Femur (tissue), 1 donor: ENCODE results near the gene ST3GAL2.

Experiments
- DNase-seq: peaks from one replicate; pipeline ENCODE4 v3.0.0-alpha.2; 2017

Gene ST3GAL2

DNA sequence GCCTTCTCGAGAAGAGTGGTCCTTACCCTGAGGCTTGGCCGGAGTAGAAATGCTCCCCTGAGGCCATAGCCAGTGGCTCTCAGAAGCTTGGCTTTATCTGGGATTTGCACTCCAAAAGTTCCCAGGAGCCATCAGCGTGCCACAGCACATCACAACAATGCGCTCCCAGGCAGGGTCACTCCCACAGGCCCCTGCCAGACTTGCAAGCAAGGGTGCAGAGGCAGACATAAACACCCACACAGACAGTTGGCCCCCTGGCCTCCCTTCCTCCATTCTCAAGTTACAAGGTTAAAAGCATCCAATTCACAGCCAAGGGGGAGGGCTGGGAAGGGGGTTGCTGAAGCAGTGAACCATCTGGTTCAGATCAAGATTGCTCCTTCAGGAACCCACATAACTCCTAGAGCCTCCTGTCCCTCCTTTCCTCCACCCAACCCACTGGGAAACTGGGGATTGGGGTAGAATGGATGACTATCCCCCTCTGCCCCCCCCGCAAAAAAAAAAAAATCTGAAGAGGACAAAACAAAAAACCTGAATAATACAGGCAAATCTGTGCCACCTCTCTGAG lies 1.8 kb downstream of the ST3GAL2 start:
- DNase-seq: peak; percentile 74

DNA sequence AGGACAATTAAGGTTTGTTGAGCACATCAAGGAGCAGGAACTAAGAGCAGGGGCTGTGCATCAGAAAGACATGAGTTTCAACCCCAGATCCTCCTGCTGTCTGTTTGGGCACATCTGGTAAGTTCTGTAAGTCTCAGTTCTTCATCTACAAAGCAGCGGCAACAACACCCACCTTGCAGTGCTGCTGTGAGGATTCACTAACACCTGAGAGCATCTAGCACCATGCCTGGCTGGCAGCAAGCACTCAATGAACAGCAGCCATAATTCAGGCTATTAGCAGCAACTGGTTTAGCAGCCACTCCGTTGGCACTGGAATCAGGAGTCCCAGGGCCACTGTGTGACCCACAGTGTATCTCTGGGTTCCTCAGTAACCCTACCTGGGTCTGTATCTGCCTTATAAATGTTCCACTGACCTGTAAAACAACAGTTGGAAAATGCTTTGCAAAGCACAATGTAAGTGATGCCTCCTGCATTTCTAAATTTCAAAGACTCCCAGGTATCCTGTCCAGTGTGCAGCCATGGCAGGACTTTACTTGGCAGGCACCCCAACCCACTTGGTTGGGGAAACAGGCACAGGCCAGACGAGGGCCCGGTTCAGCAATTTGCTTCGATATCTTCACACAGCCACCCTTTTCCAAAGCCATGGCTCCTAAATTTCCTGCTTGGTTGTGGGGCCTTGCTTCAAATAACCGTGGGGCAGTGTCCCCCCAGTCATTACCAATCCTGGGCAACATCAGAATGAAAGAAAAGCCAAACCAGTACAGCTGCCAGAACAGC lies 4.2 kb downstream of the ST3GAL2 start:
- DNase-seq: no peak

DNA sequence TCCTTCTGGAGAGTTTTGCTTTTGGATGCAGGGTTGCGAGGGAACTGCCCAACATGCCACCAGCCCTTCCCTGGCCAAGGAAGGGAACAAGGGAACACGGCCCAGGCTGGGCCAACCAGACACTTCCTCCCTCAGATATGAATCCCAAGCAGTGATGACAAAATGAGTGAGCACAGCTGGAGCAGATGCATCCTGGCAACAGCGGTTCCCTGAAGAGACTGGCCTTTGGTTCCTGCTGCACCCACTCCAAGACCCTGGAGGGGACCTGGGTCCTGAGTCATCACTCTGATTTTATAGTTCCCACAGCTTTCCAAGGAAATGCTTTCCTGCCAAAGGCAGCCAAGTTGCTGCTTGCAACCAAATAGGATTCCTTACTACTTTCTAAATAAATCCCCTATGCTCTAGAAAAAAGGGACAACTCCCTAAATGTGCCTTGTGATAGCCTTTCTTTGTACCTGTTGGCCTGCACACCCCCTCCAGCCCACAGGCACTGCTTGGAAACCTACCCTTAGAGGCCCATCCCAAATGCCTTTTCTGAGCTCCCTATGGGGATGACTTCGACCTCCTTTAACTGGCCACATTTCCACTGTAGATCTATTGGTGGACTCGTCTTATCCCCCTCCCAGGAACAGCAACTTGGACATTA lies 5.3 kb downstream of the ST3GAL2 start:
- peak; percentile 72 for DNase-seq

DNA sequence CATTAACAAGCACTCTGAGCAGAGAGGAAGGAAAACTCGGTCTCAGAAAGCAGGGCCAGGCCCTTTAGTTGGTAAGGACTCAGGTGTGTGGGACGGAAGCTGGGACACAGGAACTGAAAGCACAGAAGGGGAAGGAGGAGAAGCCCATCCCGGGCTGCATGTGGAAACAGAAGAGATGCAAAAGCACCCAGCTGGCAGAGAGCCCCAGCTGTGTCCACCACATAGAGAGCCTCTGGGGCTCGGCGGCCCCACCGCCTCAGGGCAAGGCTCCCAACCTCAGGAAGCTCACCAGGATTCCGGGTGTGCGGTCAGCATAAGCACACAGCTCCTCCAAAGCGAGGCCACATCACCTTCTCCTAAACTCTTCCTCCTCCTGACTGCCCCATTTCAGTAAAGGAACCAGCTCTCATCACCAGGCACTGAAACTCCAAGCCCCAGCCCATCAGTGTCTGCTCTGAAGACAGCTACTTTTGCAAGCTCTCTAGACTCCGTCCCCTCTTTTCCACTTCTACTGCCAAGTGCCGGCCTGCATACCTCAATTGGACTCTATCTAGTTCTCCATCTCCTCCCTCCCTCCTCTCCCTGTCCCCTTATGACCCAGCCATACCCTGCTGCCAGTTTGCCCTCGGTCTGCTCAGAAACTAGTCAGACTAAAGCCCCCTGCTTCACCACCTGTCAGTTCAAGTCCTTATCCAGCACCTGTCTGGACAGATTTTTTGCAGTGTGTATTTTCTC lies 6.0 kb downstream of the ST3GAL2 start:
- no peak for DNase-seq

DNA sequence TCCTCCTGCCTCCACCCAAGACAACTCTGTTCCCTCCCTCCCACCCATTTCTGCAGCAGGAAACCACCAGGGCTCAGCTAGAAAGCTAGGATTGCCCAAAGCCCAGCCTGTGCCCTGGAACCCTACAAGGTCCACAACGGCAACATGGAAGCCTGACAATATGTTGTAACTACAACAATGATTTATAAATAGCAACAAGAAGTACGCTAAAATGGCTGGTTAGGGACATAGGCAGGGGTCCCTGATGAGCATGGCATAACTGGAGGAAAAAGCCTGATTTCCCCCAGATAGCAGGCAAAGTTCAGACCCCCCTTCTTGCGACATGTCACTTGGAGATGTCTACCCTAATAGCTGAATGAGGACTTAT lies 6.6 kb downstream of the ST3GAL2 start:
- DNase-seq: no peak

DNA sequence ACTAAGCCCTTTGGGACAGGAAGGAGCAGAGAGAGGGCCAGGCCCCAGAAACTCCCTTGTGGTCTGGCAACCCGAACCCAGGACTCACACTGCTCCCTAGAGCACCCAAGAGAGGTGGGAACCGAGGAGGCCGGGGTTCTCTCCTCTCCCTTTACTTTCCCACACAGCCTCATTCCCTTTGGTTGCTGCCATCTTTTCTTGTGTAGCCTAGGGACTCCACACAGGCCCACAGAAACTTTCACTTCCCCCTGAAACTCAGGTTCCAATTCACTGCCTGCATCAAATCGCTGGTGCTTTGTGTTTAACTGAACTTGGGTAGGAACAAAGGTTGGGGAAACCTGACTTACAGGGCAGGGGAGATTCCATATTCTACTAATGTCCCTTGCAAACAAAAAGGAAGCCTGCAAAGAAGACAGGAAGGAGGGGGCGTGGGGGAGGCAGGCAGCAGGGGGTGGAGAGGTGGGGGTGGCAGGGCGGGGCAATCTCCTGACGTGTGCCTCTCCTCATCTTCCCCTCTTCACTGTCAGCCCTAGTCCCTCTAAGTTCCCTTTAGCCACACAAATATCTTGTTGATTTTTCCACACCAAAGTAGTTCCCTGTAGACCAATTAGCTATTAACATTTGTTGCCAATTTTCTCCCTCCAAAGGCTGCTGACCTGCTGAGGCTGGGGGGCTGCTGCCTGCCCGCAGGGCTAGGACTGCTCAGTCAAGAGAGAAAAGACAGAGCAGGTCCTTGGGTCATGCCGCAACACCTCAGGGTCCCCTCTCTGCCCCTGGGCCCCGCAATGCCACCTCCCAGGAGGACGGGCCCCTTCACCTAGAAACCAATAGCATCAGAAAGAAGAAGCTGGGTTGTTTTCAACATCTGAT lies 8.0 kb downstream of the ST3GAL2 start:
- peak; percentile 60 for DNase-seq

DNA sequence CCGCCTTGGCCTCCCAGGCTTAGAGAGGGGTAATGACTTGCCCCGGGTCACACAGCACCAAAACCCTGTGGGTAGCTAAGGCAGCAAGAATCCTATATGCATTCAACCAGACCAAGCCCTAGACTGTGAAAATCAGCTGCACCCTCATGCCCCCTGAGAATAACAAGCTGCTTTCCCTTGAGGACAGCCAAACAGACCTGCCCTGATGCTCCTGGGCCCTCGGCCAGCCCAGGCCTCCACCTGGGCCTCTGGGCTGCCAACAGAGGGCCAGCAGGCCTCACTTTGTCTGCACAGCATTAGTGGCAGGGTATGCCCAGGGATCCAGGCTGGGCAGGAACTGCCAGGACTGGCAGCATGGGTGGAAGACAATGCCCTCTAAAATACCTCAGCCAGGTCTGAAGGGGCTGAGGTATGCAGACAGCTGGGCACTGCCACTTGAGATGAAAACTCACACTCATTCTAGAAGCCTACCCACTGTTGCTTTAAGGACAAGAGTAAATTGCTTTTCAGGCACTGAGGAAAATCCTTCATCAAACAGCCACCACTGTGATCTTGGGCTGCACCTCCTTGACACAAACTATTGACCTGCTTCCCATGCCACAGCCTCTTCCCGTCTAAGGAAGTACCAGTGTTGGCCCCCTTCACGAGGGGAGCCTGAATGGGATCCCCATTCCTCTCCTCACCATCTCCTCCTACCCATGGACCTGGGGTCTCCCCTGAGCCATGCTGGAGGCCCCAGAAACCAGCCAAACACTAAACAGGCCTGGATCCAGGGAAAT lies 8.8 kb downstream of the ST3GAL2 start:
- DNase-seq: no peak

DNA sequence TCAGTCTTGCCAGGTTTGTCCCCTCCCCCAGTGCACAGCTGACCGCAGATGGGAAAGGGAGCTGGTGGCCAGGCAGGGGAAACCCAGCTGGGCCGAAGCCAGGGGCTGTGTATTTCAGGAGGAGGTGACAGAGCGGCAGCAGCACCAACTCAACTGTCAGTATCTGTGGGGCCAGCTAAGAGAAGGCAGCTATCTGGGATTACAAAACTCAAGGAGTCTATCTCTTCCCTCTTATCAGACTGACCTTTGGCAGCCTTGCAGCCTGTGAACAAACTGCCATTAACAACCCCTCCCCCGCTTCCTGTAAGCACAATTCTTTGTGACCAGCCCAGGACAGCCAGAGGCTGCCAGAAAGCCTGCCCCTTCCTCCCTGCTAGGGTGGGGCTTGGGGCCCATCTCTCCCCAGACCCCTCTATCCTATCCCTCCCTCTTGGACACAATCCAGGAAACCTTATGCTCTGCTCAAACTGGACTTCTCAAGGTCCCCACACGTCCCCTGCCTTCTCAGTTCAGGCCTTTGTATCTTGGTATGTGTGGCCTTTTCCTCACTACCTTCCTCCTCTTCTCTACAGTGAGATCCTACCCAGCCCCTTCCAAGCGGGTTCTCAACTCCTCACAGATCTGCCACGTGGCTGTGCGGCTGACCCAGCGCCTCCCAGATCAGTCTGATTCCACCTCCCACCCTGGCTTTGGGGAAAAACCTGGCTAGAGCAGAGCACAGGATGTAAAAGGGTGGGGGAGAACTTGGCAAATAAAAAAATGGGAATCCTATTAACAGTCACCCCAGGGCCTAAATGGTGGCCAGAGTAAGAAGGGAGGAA lies 10.5 kb downstream of the ST3GAL2 start:
- peak; percentile 95 for DNase-seq

DNA sequence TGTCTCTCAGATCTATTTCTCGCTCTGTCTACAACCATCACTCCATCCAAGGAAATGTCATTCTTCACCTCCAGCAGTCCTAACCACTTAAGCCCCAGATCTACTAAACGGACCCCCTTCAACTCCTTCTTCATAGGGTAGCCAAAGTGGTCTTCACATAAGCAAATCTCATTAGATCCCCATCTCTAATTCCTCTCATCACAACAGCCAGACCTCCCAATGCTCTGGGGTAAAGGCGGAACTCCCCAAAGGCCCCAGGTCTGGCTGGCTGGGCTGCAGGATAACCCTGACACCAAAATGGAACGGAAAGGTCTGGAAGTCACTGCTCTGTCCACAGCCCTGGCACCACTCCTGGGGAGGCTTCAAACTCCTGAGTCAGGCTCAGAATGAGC lies 11.1 kb downstream of the ST3GAL2 start:
- DNase-seq: no peak

DNA sequence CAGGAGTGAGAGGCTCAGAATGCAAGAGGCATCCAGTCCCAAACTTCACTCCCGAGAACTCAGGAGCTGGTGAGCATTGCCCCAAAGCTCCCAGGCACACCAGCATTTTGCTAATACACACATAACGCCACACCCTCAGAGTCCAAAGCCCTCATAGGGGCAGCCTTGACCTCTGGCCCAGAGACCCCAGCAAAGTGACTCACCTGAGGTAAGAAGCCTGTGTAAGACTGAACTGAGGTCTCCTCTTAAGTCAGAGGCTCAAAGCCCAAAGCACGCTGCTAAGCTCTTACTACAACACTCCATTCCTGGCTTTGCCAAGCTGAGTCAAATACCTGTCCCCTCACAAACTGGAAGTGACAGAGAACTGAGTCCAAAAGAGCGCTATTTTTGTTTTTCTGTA lies 16.4 kb downstream of the ST3GAL2 start:
- no peak for DNase-seq

DNA sequence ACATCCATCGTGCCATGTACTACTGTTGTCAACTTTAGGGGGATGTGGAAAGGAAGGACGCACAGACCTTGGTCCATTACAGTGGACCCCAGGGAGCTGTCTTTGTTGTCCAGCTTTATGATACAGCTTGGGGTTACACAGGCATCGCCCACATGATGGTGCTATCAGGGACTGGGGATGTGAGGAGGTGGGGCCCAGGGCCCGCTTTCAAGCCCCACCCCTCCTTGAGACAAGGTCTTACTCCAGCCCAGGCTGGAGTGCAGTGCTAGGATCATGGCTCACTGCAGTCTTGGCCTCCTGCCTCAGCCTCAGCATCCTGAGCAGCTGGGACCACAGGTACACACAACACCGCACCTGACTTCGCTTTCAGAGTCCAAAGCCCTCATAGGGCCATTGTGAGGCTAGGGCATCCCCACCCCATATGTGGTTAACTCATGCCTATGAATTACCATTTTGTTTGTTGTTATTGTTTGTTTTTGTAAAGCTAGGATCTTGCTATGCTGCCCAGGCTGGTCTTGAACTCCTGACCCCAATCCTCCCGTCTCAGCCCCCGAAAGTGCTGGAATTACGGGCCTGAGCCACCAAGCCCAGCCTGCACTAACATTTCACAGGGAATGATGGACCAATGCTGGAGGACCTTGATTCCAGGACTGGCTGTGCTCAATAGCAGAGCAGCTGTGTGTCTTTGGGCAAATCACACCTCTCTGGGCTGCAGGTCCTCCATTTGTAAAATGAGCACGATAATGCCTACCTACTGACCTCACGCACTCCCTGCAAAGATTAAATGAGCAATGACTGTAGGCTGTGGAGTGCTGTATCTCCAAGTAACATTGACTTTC lies 17.2 kb downstream of the ST3GAL2 start:
- no peak for DNase-seq

DNA sequence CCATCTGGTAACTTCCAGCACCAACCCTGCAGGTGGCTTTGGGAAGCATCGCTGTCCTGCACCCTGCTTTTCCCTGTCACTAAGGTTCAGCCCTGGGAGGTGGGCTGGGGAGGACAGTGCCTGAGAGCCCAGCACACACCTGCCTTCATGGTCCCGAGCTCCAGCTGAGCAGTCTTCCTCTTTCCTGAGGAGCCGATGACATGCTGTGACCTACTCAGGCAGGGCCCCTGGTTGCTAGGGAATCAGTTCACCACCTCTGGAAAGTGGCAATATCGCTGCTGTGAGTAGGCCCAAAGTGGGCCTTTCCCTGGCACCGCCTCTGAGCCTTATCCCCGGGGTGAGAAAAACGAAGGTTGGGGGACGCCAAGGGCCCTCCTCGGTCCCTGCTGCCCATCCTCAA lies 17.9 kb downstream of the ST3GAL2 start:
- DNase-seq: no peak

DNA sequence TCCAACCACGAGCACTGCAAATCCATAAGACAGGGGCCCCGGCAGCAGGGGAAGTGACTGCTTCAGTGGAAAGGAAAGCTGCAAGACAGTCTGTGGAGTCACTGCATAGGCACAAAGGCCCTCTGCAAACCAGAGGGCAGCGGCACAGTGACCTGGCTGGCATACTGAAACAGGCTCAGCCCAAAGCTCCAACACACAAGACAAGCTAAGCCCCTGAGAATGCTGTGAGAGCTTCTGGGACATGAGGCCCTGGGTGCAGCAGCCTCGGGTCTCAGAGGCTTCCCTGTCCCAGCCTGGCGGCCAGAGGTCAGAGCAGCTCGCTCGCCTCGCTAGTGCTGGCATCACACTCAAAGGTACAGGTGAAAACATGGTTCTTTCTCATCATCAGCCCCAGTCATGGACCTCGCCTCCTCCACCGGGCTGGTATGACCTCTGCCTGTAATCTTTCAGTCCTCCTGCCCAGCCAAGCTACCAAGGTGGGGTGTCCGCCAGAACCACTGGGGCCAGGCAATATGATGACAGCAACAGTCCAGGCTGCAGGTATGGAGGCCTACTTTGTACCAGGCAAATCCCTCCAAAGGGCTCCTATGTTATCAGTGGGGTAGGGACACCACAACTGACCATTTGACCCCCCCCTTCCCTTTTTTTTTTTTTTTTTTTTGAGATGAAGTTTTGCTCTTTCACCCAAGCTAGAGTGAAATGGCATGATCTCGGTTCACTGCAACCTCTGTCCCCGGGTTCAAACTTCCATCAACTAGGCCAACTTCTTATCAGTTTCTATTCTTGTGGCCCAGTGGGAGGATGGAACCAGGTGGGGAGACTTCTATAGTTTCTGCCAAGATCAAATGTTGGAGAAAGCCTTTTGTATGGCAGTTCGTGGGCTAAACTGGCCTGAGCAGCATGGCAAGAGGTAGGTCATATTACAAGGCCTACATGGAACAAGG lies 19.2 kb downstream of the ST3GAL2 start:
- DNase-seq: no peak

DNA sequence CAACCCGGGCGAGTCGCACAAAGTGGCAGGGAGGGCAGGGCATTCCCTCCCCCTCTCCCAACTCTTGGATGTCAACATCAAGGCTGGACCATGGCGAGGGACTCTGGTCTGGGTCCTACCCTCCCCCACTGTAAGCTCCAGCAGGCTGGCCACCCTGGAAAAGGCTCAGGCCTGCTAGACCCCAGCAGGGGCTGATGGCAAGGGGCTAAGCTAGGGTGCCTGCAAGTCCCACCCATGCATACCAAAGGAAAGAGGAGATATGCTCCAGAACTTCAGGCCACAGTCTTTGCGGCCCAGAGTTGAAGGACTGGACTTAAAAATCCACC lies 19.9 kb downstream of the ST3GAL2 start:
- DNase-seq: no peak

DNA sequence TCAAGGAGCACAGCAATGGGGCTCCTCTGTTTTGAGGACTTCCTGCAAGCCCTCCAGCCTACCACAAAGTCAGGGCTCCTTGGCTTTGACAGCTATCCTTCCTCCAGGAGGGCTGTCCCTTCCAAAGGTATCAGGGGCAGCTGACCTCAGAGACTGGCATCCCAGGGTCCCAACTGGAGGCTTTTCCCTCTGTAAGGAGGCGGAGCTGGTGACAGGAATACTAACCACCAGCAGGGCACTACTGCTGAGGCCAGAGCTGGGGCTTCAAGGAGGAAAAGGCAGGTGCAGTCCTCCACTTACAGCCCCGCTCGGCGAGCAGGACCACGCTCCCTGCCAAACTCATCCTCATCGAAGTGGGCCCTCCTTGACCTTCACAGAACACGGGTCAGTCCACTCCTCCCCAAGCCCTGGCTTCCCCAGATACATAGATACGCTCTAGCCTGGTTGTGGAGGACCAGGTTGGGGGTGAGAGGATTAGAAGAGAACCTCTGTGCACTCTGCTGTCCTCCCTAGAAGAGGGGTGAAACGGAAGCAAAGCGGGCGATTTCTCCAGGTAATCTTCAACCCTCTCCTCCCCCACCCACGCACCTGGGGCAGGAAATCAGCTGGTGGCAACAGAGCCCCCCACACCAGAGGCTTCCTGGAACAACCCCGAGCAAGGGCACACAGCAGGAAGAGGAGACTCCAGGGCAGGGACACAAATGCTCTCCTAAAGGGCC lies 20.5 kb downstream of the ST3GAL2 start:
- no peak for DNase-seq

DNA sequence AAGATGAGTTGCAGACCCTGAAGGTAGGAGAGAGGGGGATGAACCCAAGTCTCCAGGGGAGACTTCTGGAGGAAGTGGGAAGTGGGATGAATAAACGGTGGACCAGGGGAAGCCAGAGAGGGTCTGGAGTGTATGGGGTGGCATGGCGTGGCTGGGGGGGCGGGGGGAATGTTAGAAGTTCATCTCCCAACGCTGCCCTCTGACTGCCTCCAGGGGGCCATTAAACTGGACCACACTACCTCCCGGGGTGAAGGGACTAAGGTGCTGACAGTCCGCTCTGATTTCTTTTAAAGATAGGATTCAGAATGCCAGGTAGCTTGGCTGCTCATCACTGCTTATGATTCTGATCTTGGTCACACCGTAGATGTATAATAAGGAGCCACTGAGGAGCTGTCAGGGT lies 21.2 kb downstream of the ST3GAL2 start:
- no peak for DNase-seq

DNA sequence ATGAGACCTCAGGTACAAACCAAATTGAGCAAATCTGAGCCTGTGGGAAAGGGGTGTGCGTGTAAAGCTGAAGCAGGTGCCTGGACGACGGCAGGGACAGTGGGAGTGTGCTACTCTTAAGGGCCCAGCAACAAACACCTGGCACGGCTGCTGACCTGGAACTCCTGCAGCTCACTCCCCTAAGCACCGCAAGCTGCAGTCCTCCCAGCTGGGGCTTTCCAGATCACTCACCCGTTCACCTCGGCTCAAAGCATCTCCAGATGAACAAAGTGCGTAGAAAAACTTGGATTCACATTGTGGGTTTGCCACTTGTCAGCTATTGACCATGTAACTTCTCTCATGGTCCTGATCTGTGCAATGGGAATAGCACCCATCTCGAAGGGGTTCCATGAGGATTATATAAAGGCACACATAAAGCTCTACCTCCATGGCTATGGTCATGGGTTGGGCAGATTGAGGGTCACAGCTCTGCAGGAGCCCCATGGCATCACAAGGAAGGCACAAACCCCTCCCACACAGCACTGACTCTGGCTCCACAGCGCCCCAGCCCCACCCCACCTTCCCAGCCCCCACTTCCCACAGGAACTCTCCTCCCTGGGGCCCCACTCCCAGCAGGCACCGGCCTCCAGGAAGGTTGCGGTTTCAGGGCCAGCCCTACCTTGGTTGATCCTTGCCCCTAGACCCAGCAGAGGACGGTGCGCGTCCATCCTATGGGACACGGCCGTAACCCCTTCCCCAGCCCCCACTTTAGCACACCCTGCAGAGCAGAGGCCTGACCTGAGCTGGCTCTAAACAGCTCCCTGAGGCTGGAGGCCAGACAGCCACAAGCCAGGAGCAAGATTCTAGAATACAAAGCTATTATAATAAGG lies 21.9 kb downstream of the ST3GAL2 start:
- DNase-seq: no peak
